AG09309 (cell line): ENCODE results near the gene SSTR4.
"Not testable (repeated sequence)": the region's sequence is repeated elsewhere in the genome, so short reads cannot be mapped to it uniquely, and the experiment has no call there.

Experiments used
- DNase-seq: peaks from one replicate; pipeline ENCODE4 v3.0.0-alpha.2; 2010; ENCODE audit warnings: low read depth
- H3K4me3 ChIP-seq: 2 replicates; pipeline ENCODE4 v1.5.1; 2011; ENCODE audit warnings: mild to moderate bottlenecking, low read depth, low read length, moderate library complexity; ENCODE audit not compliant: control insufficient read depth
- CTCF ChIP-seq: IDR thresholded peaks from 2 replicates; pipeline ENCODE4 v1.5.1; 2011; ENCODE audit warnings: mild to moderate bottlenecking, low read depth, low read length, inconsistent platforms; ENCODE audit not compliant: insufficient read depth, control insufficient read depth; ENCODE audit errors: missing control alignments

Gene SSTR4

GRCh38 chr20:23034721-23035671 lies at the start of gene SSTR4:
SSTR4 (plus strand) TSS chr20:23035312; CDS start chr20:23035484, 172 bp downstream.
- no peak within 1 kb of the TSS for H3K4me3 ChIP-seq
- no peak for DNase-seq

GRCh38 chr20:22986601-22987000 lies 48.5 kb upstream of the SSTR4 start:
- TF ChIP-seq CTCF = no peak
- DNase-seq = no peak
- H3K4me3 ChIP-seq = no peak overlapping the region

More at GRCh38 chr20:23034721-23035671, at the start of gene SSTR4:
- TF ChIP-seq CTCF = no peak

- not testable (repeated sequence) for DNase-seq, H3K4me3 ChIP-seq
These were observed 43.7 kb upstream of the SSTR4 start for GRCh38 chr20:22991424-22991823.

- no peak for DNase-seq
- H3K4me3 ChIP-seq = no peak overlapping the region
- TF ChIP-seq CTCF = no peak
These were observed 41.3 kb upstream of the SSTR4 start for GRCh38 chr20:22993823-22994222.

- no peak for DNase-seq
- TF ChIP-seq CTCF = no peak
- H3K4me3 ChIP-seq = no peak overlapping the region
These were observed 39.2 kb upstream of the SSTR4 start for GRCh38 chr20:22995923-22996322.

- TF ChIP-seq CTCF = no peak
- H3K4me3 ChIP-seq = no peak overlapping the region
- DNase-seq = no peak
These were observed 36.6 kb upstream of the SSTR4 start for GRCh38 chr20:22998476-22998875.

- no peak overlapping the region for H3K4me3 ChIP-seq
- no peak for DNase-seq
- no peak for TF ChIP-seq CTCF
These were observed 35.4 kb upstream of the SSTR4 start for GRCh38 chr20:22999756-23000155.
